WTC11 (cell line): ENCODE measurements around the gene OS9.

ENCODE experiments used
- ARID4B ChIP-seq: sonication (generic); formaldehyde crosslinking; IDR thresholded peaks from 2 replicates; pipeline ENCODE4 v1.8.0; 2023; ENCODE audit warnings: missing genetic modification reagents, mild to moderate bottlenecking, borderline replicate concordance
- ATF1 ChIP-seq: sonication (generic); formaldehyde crosslinking; IDR thresholded peaks from 2 replicates; pipeline ENCODE4 v1.8.1; 2023; ENCODE audit warnings: mild to moderate bottlenecking, moderate library complexity, missing genetic modification reagents
- ATF2 ChIP-seq: sonication (generic); formaldehyde crosslinking; IDR thresholded peaks from 2 replicates; pipeline ENCODE4 v1.8.1; 2022; ENCODE audit warnings: low read depth, missing genetic modification reagents, borderline replicate concordance
- ATF6 ChIP-seq: sonication (generic); formaldehyde crosslinking; IDR thresholded peaks from 2 replicates; pipeline ENCODE4 v1.8.1; 2023; ENCODE audit warnings: mild to moderate bottlenecking, missing genetic modification reagents
- CTCF ChIP-seq: fragments of 200-600 bp; IDR thresholded peaks from 2 replicates; pipeline ENCODE4 v1.8.0; 2022; ENCODE audit warnings: antibody characterized with exemption
- E2F4 ChIP-seq: sonication (generic); formaldehyde crosslinking; IDR thresholded peaks from 2 replicates; pipeline ENCODE4 v1.8.1; 2022; ENCODE audit warnings: low read depth, mild to moderate bottlenecking, moderate library complexity, missing genetic modification reagents, borderline replicate concordance
- HMGXB4 ChIP-seq: sonication (generic); formaldehyde crosslinking; IDR thresholded peaks from 2 replicates; pipeline ENCODE4 v1.8.1; 2023; ENCODE audit warnings: mild to moderate bottlenecking, moderate library complexity, missing genetic modification reagents
- SP1 ChIP-seq: sonication (generic); formaldehyde crosslinking; conservative IDR thresholded peaks from 2 replicates; pipeline ENCODE4 v1.8.1; 2022; ENCODE audit warnings: missing genetic modification reagents
- TCF7 ChIP-seq: sonication (generic); formaldehyde crosslinking; IDR thresholded peaks from 2 replicates; pipeline ENCODE4 v1.8.0; 2022; ENCODE audit warnings: mild to moderate bottlenecking, low read depth, missing genetic modification reagents, moderate library complexity
- USF2 ChIP-seq: sonication (generic); formaldehyde crosslinking; IDR thresholded peaks from 2 replicates; pipeline ENCODE4 v1.8.1; 2023; ENCODE audit warnings: mild to moderate bottlenecking, missing genetic modification reagents, moderate library complexity
- ZNF317 ChIP-seq: sonication (generic); formaldehyde crosslinking; IDR thresholded peaks from 2 replicates; pipeline ENCODE4 v1.8.1; 2023; ENCODE audit warnings: low read depth, mild to moderate bottlenecking, moderate library complexity, missing genetic modification reagents, borderline replicate concordance
- ZNF512 ChIP-seq: sonication (generic); formaldehyde crosslinking; IDR thresholded peaks from 2 replicates; pipeline ENCODE4 v1.8.1; 2022; ENCODE audit warnings: missing genetic modification reagents, borderline replicate concordance

GRCh38 chr12:57763881-57764661 lies 70.1 kb downstream of the OS9 start:
- TF ChIP-seq ATF6 (CRISPR knock-in tag): no peak
- no peak for TF ChIP-seq CTCF
- no peak for TF ChIP-seq E2F4 (CRISPR knock-in tag)
- no peak for TF ChIP-seq TCF7 (CRISPR knock-in tag)
- TF ChIP-seq ARID4B: no peak
- TF ChIP-seq ATF2: no peak
- no peak for TF ChIP-seq HMGXB4 (CRISPR knock-in tag)
- TF ChIP-seq USF2 (CRISPR knock-in tag): no peak
- TF ChIP-seq ZNF512 (CRISPR knock-in tag): no peak
- TF ChIP-seq ZNF317 (CRISPR knock-in tag): no peak
- no peak for TF ChIP-seq SP1 (CRISPR knock-in tag)
- TF ChIP-seq ATF1 (CRISPR knock-in tag): no peak
